ENCODE data around the gene MAP1LC3A.

The MAP1LC3A gene

DNA sequence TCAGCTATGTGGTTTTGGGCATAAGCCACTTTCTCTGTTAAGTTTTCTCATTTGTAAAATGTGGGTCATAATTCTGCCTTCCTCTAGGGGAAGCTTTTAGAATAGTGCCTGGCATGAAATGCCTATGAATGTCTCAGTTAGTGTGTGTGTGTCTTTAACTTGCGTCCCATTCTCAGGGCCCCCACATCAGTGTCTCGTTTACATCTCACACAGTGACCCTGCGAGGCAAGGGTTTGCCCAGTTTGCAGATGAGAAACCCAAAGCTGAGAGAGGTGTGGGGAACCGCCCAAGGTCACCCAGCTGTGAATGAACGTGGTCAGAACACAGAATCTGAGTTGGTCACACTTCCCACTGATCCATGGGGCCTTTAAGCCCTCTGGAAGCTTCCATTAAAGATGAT lies 28.2 kb upstream of the MAP1LC3A start:
- no peak for DNase-seq

DNA sequence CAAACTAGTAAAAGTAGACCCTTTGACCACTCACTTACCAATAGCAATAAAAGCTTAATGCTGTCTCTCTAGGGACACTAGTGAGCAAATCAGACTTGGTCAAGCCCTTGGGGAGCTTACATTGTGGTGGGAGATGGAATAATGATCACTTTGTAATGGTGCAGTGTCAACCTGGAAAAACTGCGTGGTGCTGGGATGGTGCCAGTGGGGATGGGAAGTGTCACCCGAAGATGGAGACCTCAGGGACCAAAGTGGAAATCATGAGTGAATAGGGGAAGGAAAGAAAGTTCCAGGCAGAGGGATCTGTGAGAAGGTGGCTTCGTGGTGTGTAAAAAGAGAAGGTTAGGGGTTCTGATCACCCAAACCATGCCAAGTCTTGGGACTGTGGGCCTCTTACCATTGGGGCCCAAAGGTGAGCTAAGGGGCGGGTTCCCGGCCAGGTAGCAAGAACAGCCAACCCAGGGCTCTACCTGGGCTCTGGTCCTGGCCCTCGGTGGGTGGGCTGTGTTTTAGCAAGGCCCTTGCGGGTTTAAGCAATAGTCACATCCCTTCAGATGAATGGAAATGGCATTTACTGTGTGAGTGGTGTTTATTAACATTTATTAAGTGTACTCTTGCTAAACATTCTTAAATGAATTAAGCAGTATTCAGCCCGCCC lies 26.8 kb upstream of the MAP1LC3A start:
- no peak for DNase-seq

DNA sequence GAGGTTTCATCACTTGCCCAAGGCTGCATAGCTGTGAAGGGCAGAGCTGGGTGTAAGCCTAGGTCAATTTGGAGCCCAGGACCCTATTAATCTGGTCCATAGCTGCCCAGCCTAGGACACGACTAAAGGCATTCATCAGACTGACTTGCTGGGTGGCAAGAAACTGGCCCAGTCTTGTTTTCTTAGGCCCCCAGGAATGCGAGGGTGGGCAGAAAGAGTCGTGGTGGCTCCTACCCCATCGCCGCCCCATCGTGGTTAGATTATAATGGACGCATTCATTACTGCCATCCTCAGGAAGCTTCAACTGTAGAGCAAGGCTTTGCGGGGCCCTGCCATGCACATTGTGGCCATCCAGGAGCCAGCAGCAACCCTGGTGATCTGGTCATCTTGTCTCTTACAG lies 26.2 kb upstream of the MAP1LC3A start:
- DNase-seq = no peak

DNA sequence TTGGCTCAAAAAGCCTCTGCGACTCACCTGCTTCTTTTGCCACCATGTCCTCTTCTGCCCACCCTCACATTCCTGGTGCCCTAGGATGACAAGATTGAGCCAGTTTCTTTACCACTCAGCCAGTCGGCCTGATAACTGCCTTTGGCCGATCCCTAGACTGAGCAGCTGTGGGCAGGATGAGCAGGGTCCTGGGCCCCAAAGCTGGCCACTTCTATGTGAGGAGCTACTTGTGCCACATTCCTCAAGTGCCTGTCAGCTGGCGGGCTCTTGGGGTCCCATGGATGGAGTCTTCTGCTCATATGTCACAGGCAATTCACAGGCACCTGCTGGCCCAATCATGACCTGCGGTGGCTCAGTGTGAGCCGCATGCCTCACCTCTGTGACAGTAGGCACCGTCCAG lies 25.8 kb upstream of the MAP1LC3A start:
- no peak for DNase-seq

DNA sequence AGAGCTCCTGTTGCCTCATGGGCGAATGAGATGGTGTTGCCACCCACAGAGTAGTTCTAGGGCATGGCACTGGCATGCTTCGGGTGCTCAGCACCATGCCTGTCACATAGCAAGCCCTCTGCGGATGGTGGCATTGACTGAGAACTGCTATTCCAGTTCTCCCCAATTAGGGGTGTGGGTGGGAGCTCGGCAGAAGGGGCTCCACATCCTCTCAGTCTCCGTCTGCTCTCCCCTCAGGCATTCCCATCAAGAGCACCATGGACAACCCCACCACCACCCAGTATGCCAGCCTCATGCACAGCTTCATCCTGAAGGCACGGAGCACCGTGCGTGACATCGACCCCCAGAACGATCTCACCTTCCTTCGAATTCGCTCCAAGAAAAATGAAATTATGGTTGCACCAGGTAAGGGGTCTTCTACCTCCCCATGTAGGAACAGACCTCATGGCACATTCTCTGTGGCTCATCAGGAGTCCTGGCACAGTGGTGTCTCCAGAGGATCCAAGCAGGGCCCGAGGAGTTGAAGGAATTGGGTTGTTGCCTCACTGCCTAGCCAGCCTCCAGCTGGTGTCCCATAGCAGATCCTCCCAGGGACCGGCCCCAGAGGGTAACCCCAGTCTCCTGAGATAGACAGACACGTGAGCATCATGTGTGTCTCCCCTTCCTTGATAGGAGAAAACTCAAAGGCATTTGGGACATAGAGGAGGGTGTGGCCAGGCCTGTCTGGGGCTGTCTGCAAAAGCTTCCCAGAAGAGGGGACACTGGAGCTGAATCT lies 23.9 kb upstream of the MAP1LC3A start:
- DNase-seq = no peak

DNA sequence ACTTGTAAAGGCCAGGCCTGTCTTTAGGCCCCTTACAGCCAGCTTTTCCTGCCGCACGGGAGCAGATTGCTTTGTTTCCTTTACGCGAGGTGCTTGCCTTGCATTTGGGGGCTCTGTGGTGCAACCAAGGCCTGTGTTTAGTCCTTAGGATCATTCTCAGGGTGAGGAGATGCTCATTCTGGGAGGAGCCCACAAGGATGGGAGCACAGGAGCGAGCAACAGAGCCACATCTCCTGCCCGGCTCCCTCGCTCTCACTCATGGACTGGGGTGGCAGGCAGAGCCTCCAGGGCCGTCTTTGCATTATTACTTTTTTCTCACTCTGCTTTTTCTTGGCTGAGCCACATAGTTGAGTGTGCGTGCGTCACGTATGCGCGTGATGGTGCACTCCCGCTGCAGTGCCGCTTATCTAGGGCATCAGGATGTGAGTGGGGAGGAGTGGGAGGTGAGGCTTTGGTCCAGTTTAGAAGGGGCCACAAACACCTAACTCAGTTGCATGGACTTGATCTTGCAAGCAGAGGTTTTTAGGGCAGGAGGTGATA lies 23.1 kb upstream of the MAP1LC3A start:
- DNase-seq = no peak

DNA sequence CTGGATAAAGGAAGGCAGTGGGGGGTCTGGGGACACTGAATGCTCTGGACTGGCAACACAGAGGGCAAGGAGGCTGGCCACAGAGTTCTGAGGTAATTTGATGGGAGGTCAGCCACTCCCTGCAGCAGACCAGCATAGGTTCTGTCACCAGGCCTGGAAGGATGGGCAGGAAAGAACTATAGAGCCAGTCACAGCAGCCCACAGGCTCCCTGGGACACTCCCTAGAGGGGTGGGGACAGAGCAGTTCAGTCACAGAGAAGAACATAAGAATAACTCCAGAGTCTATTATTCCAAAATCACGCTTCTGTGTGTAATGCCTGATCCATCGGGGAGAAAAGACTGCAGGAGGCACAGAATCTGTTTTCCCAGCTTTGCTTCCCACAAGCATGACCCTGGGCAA lies 22.7 kb upstream of the MAP1LC3A start:
- no peak for DNase-seq

DNA sequence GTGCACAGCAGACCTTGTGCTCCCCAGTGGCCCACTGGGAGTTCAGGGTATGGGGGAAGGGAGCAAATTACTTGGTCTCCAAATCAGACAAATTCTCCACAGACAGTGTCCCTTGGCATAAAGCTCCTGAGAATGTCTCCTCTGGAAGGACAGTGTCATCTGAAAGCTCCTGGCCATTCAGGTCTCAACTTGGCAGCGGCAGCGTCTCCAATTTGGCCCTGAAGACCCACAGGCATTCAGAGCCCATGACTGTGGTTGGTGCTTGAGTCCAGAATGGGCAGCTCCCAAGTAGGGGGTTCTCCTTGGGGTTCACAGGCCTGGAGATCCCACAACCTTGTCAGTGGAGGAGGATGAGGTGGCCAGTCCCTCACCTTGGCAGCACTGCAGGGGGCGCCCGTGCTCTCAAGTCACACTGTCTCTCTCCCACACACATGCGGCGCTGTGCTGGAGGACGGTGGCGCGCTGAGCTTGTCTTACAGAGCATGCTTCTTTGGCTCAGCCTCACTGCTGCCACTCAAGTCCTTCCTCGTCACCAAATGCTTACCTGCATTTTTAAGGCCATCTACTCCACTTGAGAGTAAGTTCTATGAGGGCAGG lies 21.6 kb upstream of the MAP1LC3A start:
- DNase-seq = no peak

DNA sequence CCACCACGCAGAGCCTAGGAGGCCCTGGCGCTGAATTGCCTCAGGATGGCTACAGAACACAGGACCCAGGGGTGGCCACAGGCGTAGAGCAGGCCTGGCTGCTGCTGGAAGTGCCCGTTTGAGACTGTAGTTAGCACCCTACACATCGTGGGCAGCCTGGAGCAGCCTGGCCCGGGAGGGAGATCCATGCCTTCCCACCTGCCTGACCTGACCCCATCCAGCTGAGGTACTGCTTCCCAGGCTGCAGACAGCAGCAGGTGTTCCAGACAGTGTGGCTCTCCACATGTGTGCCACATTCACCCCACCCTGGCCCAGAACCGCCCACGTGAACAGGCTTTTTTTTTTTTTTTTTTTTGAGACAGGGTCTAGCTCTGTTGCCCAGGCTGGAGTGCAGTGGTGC lies 20.9 kb upstream of the MAP1LC3A start:
- no peak for DNase-seq

DNA sequence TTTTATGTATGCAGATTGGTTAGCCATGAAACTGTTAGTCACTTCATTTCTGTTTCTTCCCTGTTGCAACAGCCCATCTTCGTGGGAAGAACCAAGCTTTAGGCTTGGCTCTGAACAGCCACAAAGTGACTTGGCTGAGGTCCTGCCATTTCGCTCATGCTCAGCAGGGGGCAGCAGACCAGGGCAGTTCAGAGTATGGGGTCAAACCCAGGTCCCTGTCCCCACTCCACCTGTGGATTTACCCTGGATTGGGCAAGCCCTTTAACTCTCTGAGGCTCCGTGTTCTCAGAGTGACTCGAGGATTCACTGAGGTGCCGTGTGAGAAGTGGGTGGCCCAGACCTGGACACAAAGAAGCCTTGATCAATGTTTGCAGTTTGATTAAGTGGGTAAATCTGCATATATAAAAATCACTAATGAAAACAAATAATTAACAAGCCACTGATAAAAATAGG lies 19.8 kb upstream of the MAP1LC3A start:
- DNase-seq = no peak

DNA sequence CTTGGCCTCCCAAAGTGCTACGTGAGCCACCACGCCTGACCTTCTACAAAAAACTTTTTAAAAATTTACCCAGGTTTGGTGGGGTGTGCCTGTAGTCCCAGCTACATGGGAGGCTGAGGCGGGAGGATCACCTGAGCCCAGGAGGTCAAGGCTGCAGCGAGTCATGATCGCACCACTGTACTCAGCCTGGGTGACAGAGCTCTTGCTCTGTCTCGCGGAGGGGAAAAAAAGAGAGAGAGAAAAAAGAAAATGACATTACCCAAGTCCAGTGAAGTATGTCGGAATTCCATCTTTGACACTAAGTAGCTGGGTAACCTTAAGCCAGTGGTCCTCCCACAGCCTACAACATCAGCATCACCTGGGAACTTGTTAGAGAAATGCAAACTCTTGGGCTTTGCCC lies 18.8 kb upstream of the MAP1LC3A start:
- no peak for DNase-seq

DNA sequence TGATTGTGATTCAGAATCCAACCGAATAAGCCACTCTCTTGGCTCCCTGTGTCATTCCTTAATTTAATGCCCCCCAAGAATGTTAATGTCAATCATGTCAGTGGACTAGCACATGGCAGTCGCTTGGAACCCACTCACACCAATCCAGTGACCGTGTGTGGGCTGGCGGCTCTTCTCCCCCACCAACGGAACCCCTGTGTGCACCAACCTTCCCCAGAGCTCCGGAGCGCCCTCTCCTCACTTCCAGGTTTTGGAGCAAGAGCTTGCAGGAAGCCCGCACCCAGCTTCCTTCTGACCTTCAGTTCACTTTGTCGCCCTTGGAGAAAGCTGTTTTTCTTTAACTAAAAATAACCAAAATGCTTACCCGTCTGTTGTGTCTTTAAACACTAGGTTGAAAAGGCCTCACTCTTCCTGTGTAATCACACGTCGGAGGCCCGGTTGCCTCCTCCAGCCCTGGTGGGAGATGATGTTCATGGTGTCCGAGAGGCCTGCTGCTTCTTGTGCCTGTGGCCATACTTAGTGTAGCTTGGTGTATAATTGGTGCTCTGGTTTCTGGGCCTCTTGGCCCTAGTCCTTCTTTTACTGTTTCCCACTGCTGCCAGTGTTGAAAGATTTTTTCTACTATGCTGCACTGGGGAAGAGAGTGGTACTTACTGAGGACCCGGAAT lies 17.8 kb upstream of the MAP1LC3A start:
- no peak for DNase-seq

DNA sequence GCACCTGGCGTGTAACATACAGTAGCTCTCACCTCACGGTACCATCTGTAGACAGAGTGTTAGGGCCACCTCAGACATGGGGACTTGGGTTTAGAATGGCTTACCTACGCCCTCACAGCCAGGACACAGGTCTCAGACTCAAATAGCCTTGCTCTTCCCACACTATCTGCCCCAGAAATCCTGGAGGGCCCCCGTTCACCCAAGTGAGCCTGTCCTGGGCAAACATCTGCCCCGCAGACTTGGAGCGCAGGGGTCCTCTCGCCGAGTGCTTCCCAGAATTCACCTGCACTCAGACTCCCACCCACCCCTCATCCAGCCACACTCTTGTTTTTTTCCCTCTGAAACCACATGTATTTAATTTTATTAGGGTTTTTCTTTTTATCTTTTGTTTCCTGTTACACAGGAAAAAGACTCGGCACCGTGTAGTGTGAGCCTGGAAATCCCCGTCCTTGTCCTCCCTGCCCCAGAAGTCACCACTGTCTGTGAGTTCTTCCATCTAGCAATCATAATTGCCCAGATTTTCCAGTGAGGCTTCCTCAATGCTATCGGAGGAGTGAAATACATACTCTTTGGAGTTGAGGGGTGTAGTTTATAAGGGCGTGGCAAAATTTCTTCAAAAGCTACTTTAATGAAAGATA lies 17.1 kb upstream of the MAP1LC3A start:
- no peak for DNase-seq

DNA sequence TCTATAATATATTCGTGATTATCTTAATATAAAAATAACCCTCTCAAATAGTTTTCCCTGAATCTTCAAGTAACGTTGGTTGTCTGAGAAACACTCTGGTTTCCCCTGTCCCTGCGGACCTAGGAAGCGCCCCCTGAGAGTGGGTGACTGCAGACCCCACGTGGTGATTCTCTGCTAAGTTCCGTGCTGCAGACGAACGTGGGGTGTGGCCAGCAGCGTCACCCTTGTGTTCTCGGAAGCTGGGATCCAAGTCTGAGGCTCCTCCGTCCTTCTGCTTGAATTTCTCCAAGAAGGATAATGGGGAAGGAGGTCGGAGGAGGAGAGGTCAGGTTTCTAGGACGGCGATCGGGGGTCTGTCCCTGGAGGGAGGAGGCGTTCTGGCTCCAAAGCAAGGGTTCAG lies 16.6 kb upstream of the MAP1LC3A start:
- no peak for DNase-seq

DNA sequence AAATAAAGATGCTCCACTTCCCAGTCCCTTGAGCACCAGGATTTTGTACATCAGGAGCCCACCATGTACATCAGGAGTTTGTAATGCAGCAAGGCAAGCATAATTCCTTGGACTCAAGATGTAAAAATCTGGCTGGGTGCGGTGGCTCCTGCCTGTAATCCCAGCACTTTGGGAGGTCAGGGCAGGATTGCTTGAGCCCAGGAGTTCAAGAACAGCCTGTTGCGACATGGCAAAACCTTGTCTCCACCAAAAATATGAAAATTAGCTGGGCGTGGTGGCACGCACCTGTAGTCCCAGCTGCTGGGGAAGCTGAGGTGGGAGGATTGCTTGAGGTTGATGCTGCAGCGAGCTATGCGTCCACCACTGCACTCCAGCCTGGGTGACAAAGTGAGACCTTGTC lies 16.1 kb upstream of the MAP1LC3A start:
- DNase-seq = no peak

DNA sequence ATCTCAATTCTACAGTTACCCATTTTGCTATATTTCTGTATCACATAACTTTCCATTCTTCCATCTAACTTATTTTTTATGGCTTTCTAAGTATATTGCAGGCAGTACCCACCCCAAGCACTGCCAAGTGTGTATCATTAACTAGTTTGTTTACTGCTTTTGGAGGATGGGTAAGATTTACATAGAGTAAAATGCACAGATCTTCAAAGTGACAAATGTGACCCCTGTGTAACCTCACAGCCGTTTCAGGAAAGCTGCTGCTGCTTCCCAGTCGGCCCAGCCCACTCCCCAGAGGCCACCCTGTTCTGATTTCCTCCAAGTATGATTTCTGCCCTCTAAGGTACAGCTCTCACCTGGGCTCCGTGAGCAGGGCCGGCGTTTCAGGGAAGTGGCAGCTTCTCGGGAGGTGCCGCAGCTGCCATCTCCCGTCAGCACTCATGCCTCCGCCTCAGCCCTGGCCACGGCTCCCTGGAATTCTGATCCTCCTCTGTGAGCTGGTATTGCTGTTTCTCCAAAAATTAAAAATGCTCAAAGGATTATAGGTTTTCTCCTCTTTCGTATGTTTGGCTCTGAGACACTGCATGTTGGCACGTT lies 15.0 kb upstream of the MAP1LC3A start:
- DNase-seq = no peak

DNA sequence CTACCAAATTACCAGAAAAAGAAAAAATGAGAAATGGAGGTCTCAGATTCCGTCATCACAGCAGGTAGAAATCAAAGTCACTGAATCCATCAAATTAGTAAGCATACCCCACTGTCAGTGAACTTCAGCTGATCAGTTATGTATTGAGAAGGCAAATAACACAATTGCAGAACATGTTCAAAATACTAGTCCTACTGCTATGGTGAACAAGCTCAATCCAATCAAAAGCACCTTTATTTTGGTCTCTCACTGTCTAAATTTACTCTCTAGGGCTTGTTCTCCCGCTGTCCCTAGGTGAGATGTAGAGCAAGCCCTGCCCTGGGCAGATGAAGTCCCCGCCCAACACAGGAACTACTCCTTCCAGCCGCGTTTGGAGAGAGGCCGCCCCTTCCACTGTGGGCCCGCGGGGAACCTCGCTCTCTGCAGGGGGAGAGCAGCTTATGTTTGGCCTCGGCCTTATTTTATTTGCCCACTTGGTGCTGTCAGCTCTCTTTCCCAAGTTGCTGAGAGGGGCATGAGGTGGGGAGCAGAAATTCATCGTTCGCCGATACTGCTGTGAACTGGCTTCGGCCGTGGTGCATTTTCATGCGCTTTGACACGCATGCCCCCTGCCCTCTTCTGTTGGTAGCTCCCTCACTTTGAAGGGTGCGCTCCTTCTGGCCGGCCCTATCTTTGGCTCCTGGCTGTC lies 14.3 kb upstream of the MAP1LC3A start:
- DNase-seq = no peak

DNA sequence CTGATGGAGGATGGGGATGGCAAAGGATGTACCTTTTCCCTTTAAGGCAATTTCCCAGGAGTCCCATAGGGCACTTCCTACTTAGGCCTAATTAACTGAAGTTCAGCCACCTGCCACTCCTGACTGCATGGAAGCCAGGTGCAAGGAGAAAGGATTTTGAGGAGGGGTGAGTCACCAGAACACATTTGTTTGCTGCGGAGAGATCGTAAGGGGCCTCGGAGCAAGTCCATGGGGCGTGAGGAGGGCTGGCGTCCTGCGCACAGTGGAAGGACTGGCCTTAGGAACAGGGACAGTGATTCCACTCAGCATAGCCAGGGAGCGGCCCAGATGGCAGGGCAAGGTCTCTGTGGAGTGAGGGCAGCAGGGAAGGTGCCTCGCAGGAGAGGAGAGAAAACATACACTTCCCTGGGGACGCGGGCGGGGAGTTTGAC lies 11.8 kb upstream of the MAP1LC3A start:
- DNase-seq = peak; percentile 86

DNA sequence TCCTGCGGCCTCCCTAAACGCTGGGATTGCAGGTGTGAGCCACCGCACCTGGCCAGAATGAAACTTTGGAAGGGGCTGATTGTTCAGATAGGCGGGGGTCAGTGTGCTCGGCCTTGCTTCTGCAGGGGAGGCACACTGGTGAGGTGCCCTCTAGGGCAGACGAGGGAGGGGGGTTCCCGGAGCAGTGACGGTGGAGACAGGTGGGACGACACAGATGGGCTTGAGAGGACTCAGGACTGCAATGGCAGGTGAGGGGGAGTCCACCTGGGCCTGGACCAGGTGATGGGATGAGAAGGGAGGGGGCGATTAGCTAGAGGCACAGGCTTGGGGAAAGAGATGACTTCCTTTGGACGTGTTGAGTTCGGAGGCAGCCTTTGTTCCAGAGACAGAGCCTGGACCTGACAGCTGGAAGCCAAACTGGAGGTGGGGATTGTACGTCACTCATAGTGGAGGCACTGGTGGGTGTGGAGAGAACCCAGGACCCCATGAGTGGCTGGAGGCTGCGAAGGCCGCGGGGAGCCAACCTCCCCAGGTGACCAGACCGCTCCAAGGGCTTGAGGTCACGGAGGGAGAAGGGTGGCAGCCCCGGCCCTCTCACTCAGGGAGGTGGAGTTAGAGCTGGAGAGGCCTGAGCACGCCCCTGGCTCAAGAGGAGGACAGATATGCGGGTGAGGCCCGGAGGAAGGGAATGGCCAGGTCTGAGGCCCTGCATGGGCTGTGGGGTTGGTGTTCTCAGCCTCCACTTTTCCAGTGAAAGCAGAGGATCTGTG lies 10.5 kb upstream of the MAP1LC3A start:
- DNase-seq = no peak

DNA sequence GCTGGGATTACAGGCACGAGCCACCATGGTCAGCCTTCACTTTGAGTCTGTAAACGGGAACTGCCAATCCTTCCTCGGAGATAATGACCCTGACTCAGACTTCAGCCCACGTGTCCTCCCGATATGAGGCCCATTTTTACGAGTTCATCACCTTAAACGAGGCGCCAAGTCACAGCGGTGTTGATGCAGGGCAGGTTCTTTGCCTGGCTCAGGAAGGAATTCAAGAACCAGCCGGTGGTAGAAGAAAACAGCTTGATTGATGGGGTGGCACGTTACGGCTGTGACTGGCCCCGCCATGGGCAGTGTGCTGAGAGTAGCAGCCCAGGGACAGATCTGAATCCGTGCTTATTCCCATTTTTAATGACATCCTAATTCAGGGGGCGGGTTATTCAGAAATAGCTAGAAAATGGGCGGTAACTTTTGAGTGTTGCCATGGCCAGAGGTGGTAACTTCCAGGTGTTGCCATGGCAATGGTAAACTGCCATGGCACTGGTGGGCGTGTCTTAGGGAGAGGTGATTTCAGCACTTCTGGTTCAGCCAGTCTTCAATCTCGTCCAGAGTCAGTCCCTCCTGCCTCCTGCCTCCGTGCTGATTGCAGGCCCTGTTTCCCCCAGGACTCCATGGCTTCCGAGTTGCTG lies 9.1 kb upstream of the MAP1LC3A start:
- no peak for DNase-seq

DNA sequence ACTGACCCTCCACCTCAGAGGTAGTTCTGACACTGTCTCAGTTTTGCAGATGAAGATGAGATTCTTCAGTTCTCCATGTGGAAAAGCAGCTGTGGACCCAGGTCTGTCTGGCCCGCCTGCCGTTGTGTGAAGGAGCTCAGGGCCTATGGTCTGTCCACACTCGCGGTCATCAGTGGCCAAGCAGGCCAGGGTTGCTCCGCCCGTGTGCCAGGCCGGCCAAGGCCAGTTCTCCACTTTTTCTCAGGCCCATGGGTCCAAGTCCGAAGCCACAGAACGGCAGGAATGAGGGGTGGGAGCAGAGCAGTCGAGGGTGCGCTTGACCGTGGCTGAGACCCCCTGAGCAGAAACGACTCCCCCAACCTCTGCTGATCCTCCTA lies 8.6 kb upstream of the MAP1LC3A start:
- DNase-seq = no peak
